Measurements from ENCODE around the gene CD109.

The CD109 gene

GRCh38 chr6:73870907-73871306 lies 174.9 kb downstream of the CD109 start:
- no peak for DNase-seq

- no peak for DNase-seq
These were observed 177.1 kb downstream of the CD109 start for GRCh38 chr6:73873081-73873480.

Measured in NCI-H2171 treated with DMSO at 0.1 percent for 48 hours (cell line).